SU-DHL-6 (cell line): ENCODE data around the gene CDK6.

Experiments used
- EZH2phosphoT487 ChIP-seq: fragments of 200-600 bp; sonication (generic), shearing (Covaris generic); conservative IDR thresholded peaks from 2 replicates; pipeline ENCODE4 v1.6.1; 2018; ENCODE audit warnings: mild to moderate bottlenecking, antibody characterized with exemption, low read length, moderate library complexity, mixed read lengths
- TF ChIP-seq, protein P1 (sequence below): fragments of 200-600 bp; sonication (generic); IDR thresholded peaks from one replicate; pipeline ENCODE4 v1.5.1; 2017; ENCODE audit warnings: antibody characterized with exemption, mild to moderate bottlenecking, low read length, moderate library complexity; ENCODE audit not compliant: insufficient read depth, poor library complexity, severe bottlenecking

DNA sequence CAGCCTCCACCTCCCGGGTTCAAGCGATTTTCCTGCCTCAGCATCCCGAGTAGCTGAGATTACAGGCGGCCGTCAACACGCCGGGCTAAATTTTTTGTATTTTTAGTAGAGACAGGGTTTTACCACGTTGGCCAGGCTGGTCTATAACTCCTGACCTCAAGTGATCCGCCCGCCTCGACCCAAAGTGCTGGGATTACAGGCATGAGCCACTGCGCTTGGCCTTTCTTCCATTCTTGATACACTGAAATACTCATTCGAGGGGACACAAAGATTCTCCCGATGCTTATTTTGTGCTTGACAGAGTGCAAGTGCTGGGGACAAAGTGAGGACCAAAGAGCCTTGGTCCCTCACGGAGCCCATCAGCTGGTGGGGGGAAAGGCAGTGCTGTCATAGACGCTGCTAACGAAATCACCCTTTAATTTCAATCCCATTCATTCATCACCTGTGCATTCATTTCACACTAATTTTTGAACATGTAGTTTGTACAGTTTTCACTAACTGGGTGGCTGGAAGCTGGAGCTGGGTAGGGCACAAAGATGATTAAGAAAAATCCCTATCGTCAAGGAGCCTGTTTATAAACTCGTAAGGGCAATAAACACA is 245.6 kb downstream of the CDK6 start:
- TF ChIP-seq, protein P1, sequence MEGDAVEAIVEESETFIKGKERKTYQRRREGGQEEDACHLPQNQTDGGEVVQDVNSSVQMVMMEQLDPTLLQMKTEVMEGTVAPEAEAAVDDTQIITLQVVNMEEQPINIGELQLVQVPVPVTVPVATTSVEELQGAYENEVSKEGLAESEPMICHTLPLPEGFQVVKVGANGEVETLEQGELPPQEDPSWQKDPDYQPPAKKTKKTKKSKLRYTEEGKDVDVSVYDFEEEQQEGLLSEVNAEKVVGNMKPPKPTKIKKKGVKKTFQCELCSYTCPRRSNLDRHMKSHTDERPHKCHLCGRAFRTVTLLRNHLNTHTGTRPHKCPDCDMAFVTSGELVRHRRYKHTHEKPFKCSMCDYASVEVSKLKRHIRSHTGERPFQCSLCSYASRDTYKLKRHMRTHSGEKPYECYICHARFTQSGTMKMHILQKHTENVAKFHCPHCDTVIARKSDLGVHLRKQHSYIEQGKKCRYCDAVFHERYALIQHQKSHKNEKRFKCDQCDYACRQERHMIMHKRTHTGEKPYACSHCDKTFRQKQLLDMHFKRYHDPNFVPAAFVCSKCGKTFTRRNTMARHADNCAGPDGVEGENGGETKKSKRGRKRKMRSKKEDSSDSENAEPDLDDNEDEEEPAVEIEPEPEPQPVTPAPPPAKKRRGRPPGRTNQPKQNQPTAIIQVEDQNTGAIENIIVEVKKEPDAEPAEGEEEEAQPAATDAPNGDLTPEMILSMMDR, result no peak
- TF ChIP-seq EZH2phosphoT487, result no peak
